Activated CD8-positive, alpha-beta T cell treated with anti-CD3 and anti-CD28 coated beads for 36 hours (primary cell): ENCODE results near the gene UBE2Q1. TPM values are rescaled to one million over a fixed set of nuclear protein-coding genes. Genes with fewer than 3 reads are reported as not detected.

Source experiments
- ATAC-seq: fragments of 200-7000 bp; cut with Tn5 transposase; one replicate; pipeline ENCODE4 v1.10.0; 2021; ENCODE audit warnings: mild to moderate bottlenecking, moderate library complexity
- CTCF ChIA-PET: fragments of 350-600 bp; sonication (Branson Sonifier 250); formaldehyde crosslinking; loops from one replicate; lab custom pipeline; 2021; ENCODE audit warnings: antibody characterized with exemption; lab: Charles Lee
- POLR2A ChIA-PET: fragments of 350-600 bp; sonication (Branson Sonifier 250); formaldehyde crosslinking; loops from one replicate; lab custom pipeline; 2021; ENCODE audit warnings: antibody characterized with exemption; lab: Charles Lee
- DNase-seq: peaks from one replicate; pipeline ENCODE4 v3.0.0-alpha.2; 2020
- H3K27ac Mint-ChIP-seq: one replicate; pipeline ENCODE4 v1.8.0; 2021; ENCODE audit warnings: mild to moderate bottlenecking, mixed read lengths
- H3K27me3 Mint-ChIP-seq: one replicate; pipeline ENCODE4 v1.8.0; 2021; ENCODE audit warnings: mixed read lengths
- H3K36me3 Mint-ChIP-seq: one replicate; pipeline ENCODE4 v1.8.0; 2021; ENCODE audit warnings: low read depth, mixed read lengths
- H3K4me1 Mint-ChIP-seq: one replicate; pipeline ENCODE4 v1.8.0; 2021; ENCODE audit warnings: low read depth, mixed read lengths
- H3K4me3 Mint-ChIP-seq: one replicate; pipeline ENCODE4 v1.8.0; 2021; ENCODE audit warnings: mild to moderate bottlenecking, moderate library complexity, mixed read lengths
- H3K9me3 Mint-ChIP-seq: one replicate; pipeline ENCODE4 v1.8.0; 2021; ENCODE audit warnings: mixed read lengths
- intact Hi-C: fragments of 100-400 bp; cut with micrococcal nuclease; formaldehyde crosslinking; loops from one replicate; pipeline ENCODE4 v1.10.0; 2022
- total RNA-seq, 2 experiments: library from RNA; stranded (reverse); gene quantifications; one replicate each; pipeline ENCODE4 v1.2.3, GENCODE V29; 2021
- TF ChIP-seq, protein P1 (sequence below): fragments of 200-600 bp; IDR thresholded peaks from one replicate; pipeline ENCODE4 v1.8.0; 2022; ENCODE audit warnings: antibody characterized with exemption, mild to moderate bottlenecking

UBE2Q1 gene
- total RNA-seq, 2 experiments from 2014 or later = 71.2 to 74.6 TPM

DNA sequence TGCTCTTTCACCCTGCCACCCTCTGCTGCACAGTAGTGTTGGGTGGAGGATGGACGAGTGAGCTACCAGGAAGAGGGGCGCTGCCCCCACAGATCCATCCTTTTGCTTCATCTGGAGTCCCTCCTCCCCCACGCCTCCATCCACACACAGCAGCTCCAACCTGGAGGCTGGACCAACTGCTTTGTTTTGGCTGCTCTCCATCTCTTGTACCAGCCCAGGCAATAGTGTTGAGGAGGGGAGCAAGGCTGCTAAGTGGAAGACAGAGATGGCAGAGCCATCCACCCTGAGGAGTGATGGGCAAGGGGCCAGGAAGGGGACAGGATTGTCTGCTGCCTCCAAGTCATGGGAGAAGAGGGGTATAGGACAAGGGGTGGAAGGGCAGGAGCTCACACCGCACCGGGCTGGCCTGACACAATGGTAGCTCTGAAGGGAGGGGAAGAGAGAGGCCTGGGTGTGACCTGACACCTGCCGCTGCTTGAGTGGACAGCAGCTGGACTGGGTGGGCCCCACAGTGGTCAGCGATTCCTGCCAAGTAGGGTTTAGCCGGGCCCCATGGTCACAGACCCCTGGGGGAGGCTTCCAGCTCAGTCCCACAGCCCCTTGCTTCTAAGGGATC is 17.6 kb upstream of the UBE2Q1 start:
- DNase-seq = no peak
- ChIA-PET CTCF (interaction anchor here (1.2 to 4.8 kb wide), 3 partner anchors 16 to 96 kb away, joined by 3 to 23 read pairs (median 8); no protein-coding TSS in a partner anchor), POLR2A (interaction anchor here (1.1 to 2.0 kb wide), 5 partner anchors 14 to 28 kb away, joined by 3 to 6 read pairs (median 4); no protein-coding TSS in a partner anchor)
- H3K4me3 Mint-ChIP-seq = no peak overlapping the region
- H3K27ac Mint-ChIP-seq = no peak overlapping the region
- intact Hi-C loops = no loop called here
- no peaks in the 10 kb centered on the region for H3K27me3 Mint-ChIP-seq
- no peaks in the 10 kb centered on the region for H3K4me1 Mint-ChIP-seq
- TF ChIP-seq, protein P1, sequence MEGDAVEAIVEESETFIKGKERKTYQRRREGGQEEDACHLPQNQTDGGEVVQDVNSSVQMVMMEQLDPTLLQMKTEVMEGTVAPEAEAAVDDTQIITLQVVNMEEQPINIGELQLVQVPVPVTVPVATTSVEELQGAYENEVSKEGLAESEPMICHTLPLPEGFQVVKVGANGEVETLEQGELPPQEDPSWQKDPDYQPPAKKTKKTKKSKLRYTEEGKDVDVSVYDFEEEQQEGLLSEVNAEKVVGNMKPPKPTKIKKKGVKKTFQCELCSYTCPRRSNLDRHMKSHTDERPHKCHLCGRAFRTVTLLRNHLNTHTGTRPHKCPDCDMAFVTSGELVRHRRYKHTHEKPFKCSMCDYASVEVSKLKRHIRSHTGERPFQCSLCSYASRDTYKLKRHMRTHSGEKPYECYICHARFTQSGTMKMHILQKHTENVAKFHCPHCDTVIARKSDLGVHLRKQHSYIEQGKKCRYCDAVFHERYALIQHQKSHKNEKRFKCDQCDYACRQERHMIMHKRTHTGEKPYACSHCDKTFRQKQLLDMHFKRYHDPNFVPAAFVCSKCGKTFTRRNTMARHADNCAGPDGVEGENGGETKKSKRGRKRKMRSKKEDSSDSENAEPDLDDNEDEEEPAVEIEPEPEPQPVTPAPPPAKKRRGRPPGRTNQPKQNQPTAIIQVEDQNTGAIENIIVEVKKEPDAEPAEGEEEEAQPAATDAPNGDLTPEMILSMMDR = no peak
- no peak for ATAC-seq
- H3K9me3 Mint-ChIP-seq = no peaks in the 10 kb centered on the region
- peaks cover 3% of the 10 kb centered on the region for H3K36me3 Mint-ChIP-seq

- ATAC-seq (peak; percentile 15), DNase-seq (no peak)
- Mint-ChIP-seq H3K4me1 (no peaks in the 10 kb centered on the region), H3K4me3 (no peak overlapping the region), H3K27ac (no peak overlapping the region), H3K27me3 (no peaks in the 10 kb centered on the region), H3K36me3 (no peaks in the 10 kb centered on the region), H3K9me3 (no peaks in the 10 kb centered on the region)
- TF ChIP-seq, protein P1 = no peak
- ChIA-PET POLR2A (interaction anchor here (1.1 to 1.8 kb wide), 4 partner anchors 16 to 29 kb away, joined by 3 to 6 read pairs (median 4); no protein-coding TSS in a partner anchor), CTCF (interaction anchor here (4.8 kb wide), 1 partner anchor 15 kb away, joined by 23 read pairs; no protein-coding TSS in a partner anchor)
- intact Hi-C loops = no loop called here
These were observed 16.9 kb upstream of the UBE2Q1 start for GRCh38 chr1:154575147-154575927.

DNA sequence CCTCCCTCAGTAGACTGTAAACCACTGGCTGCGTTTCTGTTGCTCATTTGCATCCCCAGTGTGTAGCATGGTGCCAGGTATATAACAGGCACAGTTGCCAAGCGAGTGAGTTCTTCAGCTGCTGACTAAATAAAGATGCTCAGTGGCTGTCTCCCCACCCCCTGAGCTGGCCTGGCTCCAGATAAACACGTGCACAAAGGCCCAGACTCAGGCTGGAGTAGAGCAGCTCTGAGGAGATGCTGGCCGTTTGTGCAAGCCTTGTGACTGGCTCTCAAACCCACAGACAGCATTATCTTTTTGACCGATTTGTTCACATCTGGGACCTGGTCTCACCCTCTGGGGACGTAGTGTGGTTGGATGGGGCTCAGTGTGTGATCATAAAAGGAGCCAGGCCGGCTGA is 16.3 kb upstream of the UBE2Q1 start:
- TF ChIP-seq, protein P1 = no peak
- intact Hi-C loops = no loop called here

GRCh38 chr1:154573168-154573510 is 14.7 kb upstream of the UBE2Q1 start:
- no peak for DNase-seq
- H3K27ac Mint-ChIP-seq = no peak overlapping the region
- H3K4me3 Mint-ChIP-seq = no peak overlapping the region
- TF ChIP-seq, protein P1 = no peak
- intact Hi-C loops = no loop called here
- ATAC-seq = no peak
- no peaks in the 10 kb centered on the region for H3K27me3 Mint-ChIP-seq
- CTCF ChIA-PET = no interaction called here
- H3K4me1 Mint-ChIP-seq = no peaks in the 10 kb centered on the region
- POLR2A ChIA-PET = interaction anchor here (0.8 to 1.6 kb wide), 3 partner anchors 11 to 83 kb away, joined by 3 to 5 read pairs (median 3); no protein-coding TSS in a partner anchor
- no peaks in the 10 kb centered on the region for H3K36me3 Mint-ChIP-seq
- H3K9me3 Mint-ChIP-seq = no peaks in the 10 kb centered on the region

More for the DNA sequence above, 16.3 kb upstream of the UBE2Q1 start:
- H3K36me3 Mint-ChIP-seq = no peaks in the 10 kb centered on the region
- ATAC-seq = peak; percentile 28
- no peaks in the 10 kb centered on the region for H3K9me3 Mint-ChIP-seq
- H3K27me3 Mint-ChIP-seq = no peaks in the 10 kb centered on the region
- H3K4me3 Mint-ChIP-seq = no peak overlapping the region
- POLR2A ChIA-PET = interaction anchor here (1.0 to 1.4 kb wide), 4 partner anchors 15 to 29 kb away, joined by 3 to 6 read pairs (median 3); no protein-coding TSS in a partner anchor
- CTCF ChIA-PET = interaction anchor here (4.8 kb wide), 1 partner anchor 14 kb away, joined by 23 read pairs; no protein-coding TSS in a partner anchor
- peak; percentile 27 for DNase-seq
- H3K27ac Mint-ChIP-seq = no peak overlapping the region
- no peaks in the 10 kb centered on the region for H3K4me1 Mint-ChIP-seq
